Measurements from ENCODE around the gene PTPRN2. TPM values are rescaled to one million over a fixed set of nuclear protein-coding genes. Genes with fewer than 3 reads are reported as not detected.

The PTPRN2 gene
- total and polyA plus RNA-seq, 2 donors (not counting 3 experiments of a cell fraction or from before 2014, with no cell fraction given): 0.62 to 0.88 TPM

DNA sequence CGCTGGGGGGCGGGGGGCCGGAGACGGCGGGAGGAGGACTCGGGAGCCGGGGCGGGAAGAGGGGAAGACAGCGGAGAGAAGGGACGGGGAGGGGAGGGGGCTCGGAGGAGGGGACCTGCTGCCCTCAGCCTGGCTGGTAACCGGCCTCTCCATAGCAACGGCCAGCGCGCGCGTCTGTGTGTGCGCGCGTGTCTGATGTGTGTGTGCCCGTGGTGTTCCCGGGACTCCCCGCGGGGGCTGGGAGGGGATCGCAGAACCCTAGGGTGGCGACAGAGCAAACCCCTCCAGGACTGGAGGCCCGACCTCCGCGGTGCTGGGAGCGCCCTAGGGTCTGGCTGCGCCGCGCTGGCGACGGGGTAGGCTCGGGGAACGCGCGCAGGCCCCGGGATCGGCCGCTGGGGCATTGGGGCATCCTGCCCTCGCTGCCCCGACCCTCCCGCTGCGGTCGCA lies 894.5 kb downstream of the PTPRN2 start:
- H2AFZ ChIP-seq (ENCODE audit: low read depth, low read length): no peak overlapping the region
- peaks cover 41 to 57% of the 10 kb centered on the region in 2 experiments for H3K27me3 ChIP-seq (ENCODE audit: control insufficient read depth in 2 of 2, insufficient read depth in 2 of 2, low read length in 2 of 2)
- no peaks in the 10 kb centered on the region for H4K20me1 ChIP-seq (replicated peaks; ENCODE audit: control insufficient read depth, extremely low read depth, insufficient read depth, low read length)
- POLR2A ChIA-PET: no interaction called here
- H3K79me2 ChIP-seq (ENCODE audit: control insufficient read depth, insufficient read depth, low read length): no peaks in the 10 kb centered on the region
- BruUV-seq (replicated peaks): no TSS peak
- dilution Hi-C loops (cut with MboI; ENCODE audit: extremely low pct_ligation_motif_present, low sequenced_read_pairs) (no loop called here), intact Hi-C loops (cut with micrococcal nuclease) (no loop called here)
- H3K4me3 ChIP-seq (replicated peaks in 1 of 3; ENCODE audit: insufficient read depth in 1 of 3, low read depth in 1 of 3, low read length in 3 of 3): no peak overlapping the region
- CTCF ChIA-PET: no interaction called here
- H3K4me1 ChIP-seq (ENCODE audit: control insufficient read depth, extremely low read depth, insufficient read depth, low read length): no peaks in the 10 kb centered on the region
- no peaks in the 10 kb centered on the region for H3K9me3 ChIP-seq (replicated peaks; ENCODE audit: control insufficient read depth, insufficient read depth, low read length)
- H3K36me3 ChIP-seq (ENCODE audit: control insufficient read depth in 2 of 2, extremely low read depth in 1 of 2, insufficient read depth in 2 of 2, low read length in 2 of 2): no peaks in the 10 kb centered on the region
- no peak overlapping the region for H3K4me2 ChIP-seq (ENCODE audit: insufficient read depth, low read length)
- no peaks in the 10 kb centered on the region for H3K9me1 ChIP-seq (replicated peaks; ENCODE audit: control insufficient read depth, extremely low read depth, insufficient read depth, low read length)
- FAIRE-seq (no peak), DNase-seq (ENCODE audit: low read depth, low spot score) (no peak)
- TF ChIP-seq EZH2 (IDR thresholded peaks at IDR 0.05; ENCODE audit: borderline replicate concordance, low read depth, low read length, severe bottlenecking) (peak; percentile 49), MYC (IDR thresholded peaks at IDR 0.05; ENCODE audit: low read depth, low read length) (no peak)
- H3K27ac ChIP-seq (ENCODE audit: insufficient read depth, low read depth, low read length): no peak overlapping the region
- no peak overlapping the region for H3K9ac ChIP-seq (replicated peaks; ENCODE audit: extremely low read depth, insufficient read depth, low read length)

DNA sequence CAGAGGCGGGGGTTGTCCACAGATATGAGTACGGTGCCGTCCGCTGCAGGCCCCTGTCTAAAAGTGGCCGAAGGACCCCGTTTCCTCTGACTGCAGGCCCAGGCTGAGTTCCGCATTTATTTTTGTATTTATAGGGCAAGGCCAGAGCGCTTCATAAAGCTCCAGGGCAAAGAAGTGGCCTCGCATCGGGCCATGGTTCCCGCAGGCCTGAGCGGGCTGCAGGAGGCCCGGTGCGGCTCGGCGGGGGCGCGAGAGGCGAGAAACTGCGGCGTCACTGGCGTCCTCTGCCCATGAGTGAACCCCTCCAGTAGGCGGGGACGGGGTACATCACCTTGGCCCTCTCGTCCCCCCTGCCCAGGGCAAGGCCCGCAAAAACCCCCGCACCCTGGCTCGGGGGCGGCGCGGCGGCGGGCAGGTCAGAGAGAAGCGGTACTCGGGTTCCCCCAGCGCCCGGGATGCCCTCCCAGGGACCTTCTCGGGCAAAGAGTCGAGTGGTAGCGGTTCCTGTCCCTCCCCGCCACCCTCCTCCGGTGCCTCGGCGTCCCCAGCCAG lies 895.1 kb downstream of the PTPRN2 start:
- FAIRE-seq (no peak), DNase-seq (ENCODE audit: low read depth, low spot score) (no peak)
- POLR2A ChIA-PET: no interaction called here
- no TSS peak for BruUV-seq (replicated peaks)
- no peak overlapping the region for H3K4me3 ChIP-seq (replicated peaks in 1 of 3; ENCODE audit: insufficient read depth in 1 of 3, low read depth in 1 of 3, low read length in 3 of 3)
- H3K27me3 ChIP-seq (ENCODE audit: control insufficient read depth in 2 of 2, insufficient read depth in 2 of 2, low read length in 2 of 2): peaks cover 45 to 62% of the 10 kb centered on the region in 2 experiments
- H3K9ac ChIP-seq (replicated peaks; ENCODE audit: extremely low read depth, insufficient read depth, low read length): no peak overlapping the region
- CTCF ChIA-PET: no interaction called here
- H3K4me2 ChIP-seq (ENCODE audit: insufficient read depth, low read length): no peak overlapping the region
- H3K36me3 ChIP-seq (ENCODE audit: control insufficient read depth in 2 of 2, extremely low read depth in 1 of 2, insufficient read depth in 2 of 2, low read length in 2 of 2): no peaks in the 10 kb centered on the region
- H4K20me1 ChIP-seq (replicated peaks; ENCODE audit: control insufficient read depth, extremely low read depth, insufficient read depth, low read length): no peaks in the 10 kb centered on the region
- H3K9me3 ChIP-seq (replicated peaks; ENCODE audit: control insufficient read depth, insufficient read depth, low read length): no peaks in the 10 kb centered on the region
- H3K27ac ChIP-seq (ENCODE audit: insufficient read depth, low read depth, low read length): no peak overlapping the region
- no peaks in the 10 kb centered on the region for H3K4me1 ChIP-seq (ENCODE audit: control insufficient read depth, extremely low read depth, insufficient read depth, low read length)
- no peak for TF ChIP-seq POLR2A (IDR thresholded peaks at IDR 0.05; ENCODE audit: low read depth, low read length)
- peak; percentile 58 for TF ChIP-seq EZH2 (IDR thresholded peaks at IDR 0.05; ENCODE audit: borderline replicate concordance, low read depth, low read length, severe bottlenecking)
- dilution Hi-C loops (cut with MboI; ENCODE audit: extremely low pct_ligation_motif_present, low sequenced_read_pairs) (no loop called here), intact Hi-C loops (cut with micrococcal nuclease) (no loop called here)
- H2AFZ ChIP-seq (ENCODE audit: low read depth, low read length): no peak overlapping the region
- no peaks in the 10 kb centered on the region for H3K79me2 ChIP-seq (ENCODE audit: control insufficient read depth, insufficient read depth, low read length)
- H3K9me1 ChIP-seq (replicated peaks; ENCODE audit: control insufficient read depth, extremely low read depth, insufficient read depth, low read length): no peaks in the 10 kb centered on the region

All from endothelial cell of umbilical vein (primary cell).